H9 (cell line): ENCODE results near the gene GRK4. TPM values are rescaled to one million over a fixed set of nuclear protein-coding genes. Genes with fewer than 3 reads are reported as not detected.

Source experiments
- DNase-seq: peaks from one replicate; pipeline ENCODE4 v3.0.0-alpha.2; 2017
- H2AFZ ChIP-seq: one replicate; pipeline ENCODE4 v1.6.1; 2013; ENCODE audit warnings: mild to moderate bottlenecking, low read length, control low read depth, moderate library complexity
- H2AK5ac ChIP-seq: 2 replicates; pipeline ENCODE4 v1.6.1; 2013; ENCODE audit warnings: low read length, control low read depth, mixed read lengths; ENCODE audit not compliant: insufficient read length
- H2BK120ac ChIP-seq: one replicate; pipeline ENCODE4 v1.6.1; 2013; ENCODE audit warnings: low read depth, mild to moderate bottlenecking, low read length, control low read depth, inconsistent platforms; ENCODE audit not compliant: poor library complexity, severe bottlenecking
- H2BK12ac ChIP-seq: 2 replicates; pipeline ENCODE4 v1.6.1; 2013; ENCODE audit warnings: low read length, control low read depth, mixed read lengths, low read depth; ENCODE audit not compliant: insufficient read length
- H2BK15ac ChIP-seq: 2 replicates; pipeline ENCODE4 v1.6.1; 2013; ENCODE audit warnings: low read depth, low read length, control low read depth
- H2BK20ac ChIP-seq: one replicate; pipeline ENCODE4 v1.6.1; 2013; ENCODE audit warnings: low read depth, mild to moderate bottlenecking, low read length, control low read depth, inconsistent platforms; ENCODE audit not compliant: poor library complexity, severe bottlenecking
- H2BK5ac ChIP-seq: 2 replicates; pipeline ENCODE4 v1.6.1; 2013; ENCODE audit warnings: low read length, control low read depth, mixed read lengths; ENCODE audit not compliant: insufficient read length
- H3K14ac ChIP-seq: 2 replicates; pipeline ENCODE4 v1.6.1; 2013; ENCODE audit warnings: low read length, control low read depth; ENCODE audit not compliant: insufficient read depth
- H3K18ac ChIP-seq: 2 replicates; pipeline ENCODE4 v1.6.1; 2013; ENCODE audit warnings: low read depth, mild to moderate bottlenecking, mixed read lengths, low read length, control low read depth; ENCODE audit not compliant: insufficient read length
- H3K23ac ChIP-seq: 2 replicates; pipeline ENCODE4 v1.6.1; 2013; ENCODE audit warnings: low read length, control low read depth, mixed read lengths, low read depth; ENCODE audit not compliant: insufficient read length
- H3K23me2 ChIP-seq: 2 replicates; pipeline ENCODE4 v1.6.1; 2013; ENCODE audit warnings: low read depth, mild to moderate bottlenecking, mixed read lengths, low read length, control low read depth; ENCODE audit not compliant: insufficient read length, poor library complexity, severe bottlenecking
- H3K27ac ChIP-seq: 2 replicates; pipeline ENCODE4 v1.5.1; 2013; ENCODE audit warnings: low read length, control low read depth, mixed read lengths, low read depth; ENCODE audit not compliant: insufficient read length
- H3K27me3 ChIP-seq: 2 replicates; pipeline ENCODE4 v1.6.1; 2013; ENCODE audit warnings: low read length, control low read depth, inconsistent platforms; ENCODE audit not compliant: insufficient read depth
- H3K4ac ChIP-seq: 2 replicates; pipeline ENCODE4 v1.6.1; 2013; ENCODE audit warnings: low read depth, mild to moderate bottlenecking, control low read depth, inconsistent platforms, low read length, moderate library complexity
- H3K4me1 ChIP-seq: 2 replicates; pipeline ENCODE4 v1.6.1; 2013; ENCODE audit warnings: low read length, control low read depth, inconsistent platforms; ENCODE audit not compliant: insufficient read depth
- H3K4me2 ChIP-seq: 2 replicates; pipeline ENCODE4 v1.6.1; 2013; ENCODE audit warnings: low read length, control low read depth, mixed read lengths; ENCODE audit not compliant: insufficient read length, insufficient read depth
- H3K56ac ChIP-seq: 2 replicates; pipeline ENCODE4 v1.6.1; 2013; ENCODE audit warnings: low read depth, mild to moderate bottlenecking, mixed read lengths, low read length, control low read depth; ENCODE audit not compliant: insufficient read length
- H3K79me1 ChIP-seq: 2 replicates; pipeline ENCODE4 v1.6.1; 2013; ENCODE audit warnings: low read depth, mild to moderate bottlenecking, moderate library complexity, low read length, control low read depth, inconsistent platforms; ENCODE audit not compliant: insufficient read depth, poor library complexity, severe bottlenecking
- H3K79me2 ChIP-seq: 2 replicates; pipeline ENCODE4 v1.6.1; 2013; ENCODE audit warnings: low read length, control low read depth, inconsistent platforms; ENCODE audit not compliant: insufficient read depth
- H3K9ac ChIP-seq: 2 replicates; pipeline ENCODE4 v1.6.1; 2013; ENCODE audit warnings: low read length, control low read depth, mixed read lengths; ENCODE audit not compliant: insufficient read length; ENCODE audit errors: extremely low read depth
- H3K9me3 ChIP-seq: one replicate; pipeline ENCODE4 v1.6.1; 2013; ENCODE audit warnings: low read depth, low read length, inconsistent platforms; ENCODE audit not compliant: control insufficient read depth
- H3T11ph ChIP-seq: one replicate; pipeline ENCODE4 v1.6.1; 2013; ENCODE audit warnings: mild to moderate bottlenecking, low read length, control low read depth, inconsistent platforms
- H4K20me1 ChIP-seq: one replicate; pipeline ENCODE4 v1.6.1; 2013; ENCODE audit not compliant: control insufficient read depth, insufficient read length, insufficient read depth
- H4K5ac ChIP-seq: 2 replicates; pipeline ENCODE4 v1.6.1; 2013; ENCODE audit warnings: low read depth, mild to moderate bottlenecking, mixed read lengths, low read length, control low read depth; ENCODE audit not compliant: insufficient read length
- H4K8ac ChIP-seq: replicated peaks from 2 replicates; pipeline ENCODE4 v1.6.1; 2013; ENCODE audit warnings: low read length, control low read depth, mixed read lengths, low read depth; ENCODE audit not compliant: insufficient read length
- H4K91ac ChIP-seq: 2 replicates; pipeline ENCODE4 v1.6.1; 2013; ENCODE audit warnings: low read depth, mild to moderate bottlenecking, moderate library complexity, mixed read lengths, low read length, control low read depth; ENCODE audit not compliant: insufficient read length
- H3K27ac Mint-ChIP-seq, 3 experiments: 2 replicates in 2 of 3; 3 replicates in 1 of 3; pipeline ENCODE4 v1.8.0; 2020 to 2021; ENCODE audit warnings: mixed read lengths in 3 of 3, mild to moderate bottlenecking in 1 of 3, moderate library complexity in 1 of 3
- H3K27me3 Mint-ChIP-seq: 2 replicates; pipeline ENCODE4 v1.8.0; 2021; ENCODE audit warnings: low read depth, mild to moderate bottlenecking, moderate library complexity, mixed read lengths
- H3K36me3 Mint-ChIP-seq, 3 experiments: 2 replicates in 2 of 3; 3 replicates in 1 of 3; pipeline ENCODE4 v1.8.0; 2020 to 2021; ENCODE audit warnings: low read depth in 3 of 3, mixed read lengths in 3 of 3; ENCODE audit not compliant: insufficient read depth in 1 of 3
- H3K4me1 Mint-ChIP-seq, 2 experiments: 2 replicates each; pipeline ENCODE4 v1.8.0; 2020; ENCODE audit warnings: mixed read lengths in 2 of 2
- H3K4me3 Mint-ChIP-seq, 2 experiments: 2 replicates in 1 of 2; 3 replicates in 1 of 2; pipeline ENCODE4 v1.8.0; 2020 to 2021; ENCODE audit warnings: mild to moderate bottlenecking in 2 of 2, mixed read lengths in 2 of 2, moderate library complexity in 1 of 2
- H3K9me3 Mint-ChIP-seq, 2 experiments: 2 replicates in 1 of 2; 3 replicates in 1 of 2; pipeline ENCODE4 v1.8.0; 2020; ENCODE audit warnings: mild to moderate bottlenecking in 2 of 2, mixed read lengths in 2 of 2, moderate library complexity in 1 of 2
- CTCF ChIP-seq: fragments of 200-600 bp; sonication (generic); conservative IDR thresholded peaks from 3 replicates; pipeline ENCODE4 v1.8.0; 2021; ENCODE audit warnings: antibody characterized with exemption, mild to moderate bottlenecking
- WGBS: extraction: QIAGEN DNeasy Blood & Tissue Kit; methylation state at CpG from one replicate; pipeline ENCODE4 v1.1.7; 2013; ENCODE audit warnings: missing lambda C conversion rate, low lambda C conversion rate, mixed read lengths; ENCODE audit not compliant: insufficient read length; ENCODE audit errors: extremely low coverage; 5-methylcytosine and 5-hydroxymethylcytosine counted together
- total RNA-seq: library from RNA; stranded (reverse); gene quantifications from 2 replicates; pipeline ENCODE4 v1.2.1, GENCODE V29; 2021

Gene GRK4
- total RNA-seq, 1 experiment from 2014 or later, result 4.8 TPM

- Histone ChIP-seq H3K4me2 (no peak overlapping the region), H3K23me2 (no peaks in the 10 kb centered on the region), H3K4me1 (peaks cover 6% of the 10 kb centered on the region; the same call in 1 of the 2 replicates)
Observed at GRCh38 chr4:2925931-2926860, 37.2 kb upstream of the GRK4 start.

More at GRCh38 chr4:2925931-2926860, 37.2 kb upstream of the GRK4 start:
- H3K56ac ChIP-seq, result no peak overlapping the region
- no peaks in the 10 kb centered on the region for H3K27me3 ChIP-seq
- no peaks in the 10 kb centered on the region for H3K9me3 ChIP-seq
- H2BK5ac ChIP-seq, result no peak overlapping the region
- WGBS, result no CpG with 5 or more reads among the region's 41 CpGs
- Mint-ChIP-seq H3K27me3 (no peaks in the 10 kb centered on the region), H3K9me3 (peaks cover 0 to 14% of the 10 kb centered on the region in 2 experiments), H3K36me3 (peaks cover 53 to 84% (median 76%) of the 10 kb centered on the region in 3 experiments), H3K27ac (peak overlapping the region; percentile 65 to 87 (median 69); a peak in 5 of 7 replicates), H3K4me3 (no peak overlapping the region), H3K4me1 (peaks cover 29 to 42% of the 10 kb centered on the region in 2 experiments)
- H4K20me1 ChIP-seq, result peaks cover 2% of the 10 kb centered on the region
- H3K27ac ChIP-seq, result no peak overlapping the region
- H2BK12ac ChIP-seq, result no peak overlapping the region
- no peak overlapping the region for H4K91ac ChIP-seq
- no peak overlapping the region for H3K4ac ChIP-seq
- H2BK20ac ChIP-seq, result no peak overlapping the region
- no peak overlapping the region for H3T11ph ChIP-seq
- no peak overlapping the region for H3K18ac ChIP-seq
- no peaks in the 10 kb centered on the region for H3K79me2 ChIP-seq
- H3K23ac ChIP-seq, result no peak overlapping the region
- no peak overlapping the region for H4K5ac ChIP-seq
- H2BK120ac ChIP-seq, result no peak overlapping the region
- no peak overlapping the region for H2AK5ac ChIP-seq
- H3K79me1 ChIP-seq, result no peaks in the 10 kb centered on the region
- no peak overlapping the region for H3K9ac ChIP-seq
- H2AFZ ChIP-seq, result no peak overlapping the region
- DNase-seq, result no peak
- no peak overlapping the region for H3K14ac ChIP-seq
- no peak for TF ChIP-seq CTCF
- no peak overlapping the region for H4K8ac ChIP-seq
- no peak overlapping the region for H2BK15ac ChIP-seq
